Endothelial cell of umbilical vein (primary cell): ENCODE results near the gene KCNMA1.

Experiments
- CTCF ChIP-seq, 2 donors: IDR thresholded peaks; 1 replicate in 1 of 2; 2 replicates in 1 of 2; pipeline ENCODE4 v1.5.1; 2011; ENCODE audit warnings: low read length in 2 of 2, mild to moderate bottlenecking in 2 of 2, moderate library complexity in 2 of 2, control low read depth in 1 of 2, inconsistent platforms in 1 of 2, low read depth in 1 of 2; ENCODE audit not compliant: insufficient read depth in 1 of 2; ENCODE audit errors: extremely low read depth in 1 of 2
- EZH2 ChIP-seq: IDR thresholded peaks from 2 replicates; pipeline ENCODE4 v1.6.1; 2012; ENCODE audit warnings: borderline replicate concordance, low read depth, mild to moderate bottlenecking, moderate library complexity, low read length, inconsistent platforms; ENCODE audit not compliant: severe bottlenecking
- GATA2 ChIP-seq: IDR thresholded peaks from 2 replicates; pipeline ENCODE4 v1.7.0; 2011; ENCODE audit warnings: low read depth, mild to moderate bottlenecking, moderate library complexity, mixed read lengths, low read length; ENCODE audit not compliant: insufficient read length, insufficient read depth
- JUN ChIP-seq: IDR thresholded peaks from 2 replicates; pipeline ENCODE4 v1.6.1; 2011; ENCODE audit warnings: borderline replicate concordance, low read depth; ENCODE audit not compliant: insufficient read length, insufficient read depth
- POLR2A ChIP-seq: IDR thresholded peaks from 2 replicates; pipeline ENCODE4 v1.6.1; 2012; ENCODE audit warnings: low read depth, mild to moderate bottlenecking, control low read depth, low read length
- POLR2AphosphoS5 ChIP-seq: IDR thresholded peaks from 2 replicates; pipeline ENCODE4 v1.6.1; 2012; ENCODE audit warnings: low read depth, mild to moderate bottlenecking, control low read depth, low read length, moderate library complexity; ENCODE audit not compliant: insufficient read depth

- TF ChIP-seq CTCF (IDR thresholded peaks at IDR 0.05; ENCODE audit: extremely low read depth in 1 of 2, insufficient read depth in 1 of 2, low read depth in 1 of 2, low read length in 2 of 2) (no peak), JUN (no peak), POLR2A (no peak), POLR2AphosphoS5 (no peak), EZH2 (no peak), GATA2 (no peak)
Observed at GRCh38 chr10:77268721-77269120, 368.9 kb downstream of the KCNMA1 start.
